Panc1 (cell line): ENCODE measurements around the gene CIAPIN1.

Source experiments
- POLR2AphosphoS5 ChIP-seq: IDR thresholded peaks from 2 replicates; pipeline ENCODE4 v1.6.1; 2012; ENCODE audit warnings: mild to moderate bottlenecking, low read depth, low read length, moderate library complexity
- SIN3A ChIP-seq: IDR thresholded peaks from 2 replicates; pipeline ENCODE4 v1.6.1; 2012; ENCODE audit warnings: low read depth, mild to moderate bottlenecking, low read length, moderate library complexity, borderline replicate concordance; ENCODE audit not compliant: insufficient read depth
- TCF7L2 ChIP-seq: IDR thresholded peaks from 2 replicates; pipeline ENCODE4 v1.6.1; 2011; ENCODE audit warnings: mild to moderate bottlenecking, low read depth, low read length, inconsistent platforms
- TF ChIP-seq, protein P1 (sequence below): fragments of 450-650 bp; IDR thresholded peaks from 2 replicates; pipeline ENCODE4 v1.5.1; 2017; ENCODE audit warnings: mild to moderate bottlenecking
- TF ChIP-seq, protein P2 (sequence below), 2 experiments: IDR thresholded peaks; 2 replicates each; pipeline ENCODE4 v1.6.1; 2011 to 2012; ENCODE audit warnings: low read depth in 2 of 2, control low read depth in 1 of 2, low read length in 1 of 2, mild to moderate bottlenecking in 1 of 2, moderate library complexity in 1 of 2; ENCODE audit not compliant: insufficient read depth in 1 of 2

DNA sequence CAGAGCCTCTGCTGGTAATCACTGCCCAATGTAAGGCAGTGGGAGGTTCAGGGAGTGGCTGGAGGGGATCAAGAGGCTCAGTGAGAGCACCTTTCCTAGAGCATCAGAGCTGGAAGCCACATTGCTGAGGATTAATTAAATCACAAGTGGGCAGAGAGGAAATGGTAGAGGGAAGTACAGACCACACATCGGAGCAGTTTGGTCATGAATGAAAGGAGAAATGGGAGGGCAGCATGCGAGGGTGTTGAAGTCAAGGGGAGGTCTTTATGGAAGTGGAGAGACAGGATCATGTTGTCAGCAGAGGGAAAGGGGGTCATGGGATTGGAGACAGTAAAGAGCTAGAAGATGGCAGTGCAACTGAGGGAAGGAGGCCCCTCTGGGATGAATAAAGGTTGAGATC, 40.3 kb downstream of the CIAPIN1 start:
- TF ChIP-seq, protein P1, sequence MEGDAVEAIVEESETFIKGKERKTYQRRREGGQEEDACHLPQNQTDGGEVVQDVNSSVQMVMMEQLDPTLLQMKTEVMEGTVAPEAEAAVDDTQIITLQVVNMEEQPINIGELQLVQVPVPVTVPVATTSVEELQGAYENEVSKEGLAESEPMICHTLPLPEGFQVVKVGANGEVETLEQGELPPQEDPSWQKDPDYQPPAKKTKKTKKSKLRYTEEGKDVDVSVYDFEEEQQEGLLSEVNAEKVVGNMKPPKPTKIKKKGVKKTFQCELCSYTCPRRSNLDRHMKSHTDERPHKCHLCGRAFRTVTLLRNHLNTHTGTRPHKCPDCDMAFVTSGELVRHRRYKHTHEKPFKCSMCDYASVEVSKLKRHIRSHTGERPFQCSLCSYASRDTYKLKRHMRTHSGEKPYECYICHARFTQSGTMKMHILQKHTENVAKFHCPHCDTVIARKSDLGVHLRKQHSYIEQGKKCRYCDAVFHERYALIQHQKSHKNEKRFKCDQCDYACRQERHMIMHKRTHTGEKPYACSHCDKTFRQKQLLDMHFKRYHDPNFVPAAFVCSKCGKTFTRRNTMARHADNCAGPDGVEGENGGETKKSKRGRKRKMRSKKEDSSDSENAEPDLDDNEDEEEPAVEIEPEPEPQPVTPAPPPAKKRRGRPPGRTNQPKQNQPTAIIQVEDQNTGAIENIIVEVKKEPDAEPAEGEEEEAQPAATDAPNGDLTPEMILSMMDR = no peak
- no peak for TF ChIP-seq POLR2AphosphoS5
- TF ChIP-seq, protein P2, sequence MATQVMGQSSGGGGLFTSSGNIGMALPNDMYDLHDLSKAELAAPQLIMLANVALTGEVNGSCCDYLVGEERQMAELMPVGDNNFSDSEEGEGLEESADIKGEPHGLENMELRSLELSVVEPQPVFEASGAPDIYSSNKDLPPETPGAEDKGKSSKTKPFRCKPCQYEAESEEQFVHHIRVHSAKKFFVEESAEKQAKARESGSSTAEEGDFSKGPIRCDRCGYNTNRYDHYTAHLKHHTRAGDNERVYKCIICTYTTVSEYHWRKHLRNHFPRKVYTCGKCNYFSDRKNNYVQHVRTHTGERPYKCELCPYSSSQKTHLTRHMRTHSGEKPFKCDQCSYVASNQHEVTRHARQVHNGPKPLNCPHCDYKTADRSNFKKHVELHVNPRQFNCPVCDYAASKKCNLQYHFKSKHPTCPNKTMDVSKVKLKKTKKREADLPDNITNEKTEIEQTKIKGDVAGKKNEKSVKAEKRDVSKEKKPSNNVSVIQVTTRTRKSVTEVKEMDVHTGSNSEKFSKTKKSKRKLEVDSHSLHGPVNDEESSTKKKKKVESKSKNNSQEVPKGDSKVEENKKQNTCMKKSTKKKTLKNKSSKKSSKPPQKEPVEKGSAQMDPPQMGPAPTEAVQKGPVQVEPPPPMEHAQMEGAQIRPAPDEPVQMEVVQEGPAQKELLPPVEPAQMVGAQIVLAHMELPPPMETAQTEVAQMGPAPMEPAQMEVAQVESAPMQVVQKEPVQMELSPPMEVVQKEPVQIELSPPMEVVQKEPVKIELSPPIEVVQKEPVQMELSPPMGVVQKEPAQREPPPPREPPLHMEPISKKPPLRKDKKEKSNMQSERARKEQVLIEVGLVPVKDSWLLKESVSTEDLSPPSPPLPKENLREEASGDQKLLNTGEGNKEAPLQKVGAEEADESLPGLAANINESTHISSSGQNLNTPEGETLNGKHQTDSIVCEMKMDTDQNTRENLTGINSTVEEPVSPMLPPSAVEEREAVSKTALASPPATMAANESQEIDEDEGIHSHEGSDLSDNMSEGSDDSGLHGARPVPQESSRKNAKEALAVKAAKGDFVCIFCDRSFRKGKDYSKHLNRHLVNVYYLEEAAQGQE (IDR thresholded peaks at IDR 0.05; ENCODE audit: insufficient read depth in 1 of 2, low read depth in 2 of 2, low read length in 1 of 2) = no peak
- TF ChIP-seq TCF7L2 = no peak
- TF ChIP-seq SIN3A = no peak
